Astrocyte (in vitro differentiated cells and primary cell): ENCODE measurements around the gene SENP1. TPM values are rescaled to one million over a fixed set of nuclear protein-coding genes. Genes with fewer than 3 reads are reported as not detected.

Experiments used
- DNase-seq: peaks from one replicate; pipeline ENCODE4 v3.0.0-alpha.2; 2010; ENCODE audit warnings: low read depth
- FAIRE-seq: peaks from 2 replicates; lab custom pipeline; 2011; peaks lifted over from hg19 to GRCh38; lab: Jason Lieb, UNC
- H2AFZ ChIP-seq: 2 replicates; pipeline ENCODE4 v1.6.0; 2012; ENCODE audit warnings: low read depth, low read length, inconsistent platforms
- H3K27ac ChIP-seq: 2 replicates; pipeline ENCODE4 v1.5.1; 2011; ENCODE audit warnings: low read depth, low read length, inconsistent platforms
- H3K27me3 ChIP-seq: 2 replicates; pipeline ENCODE4 v1.6.0; 2011; ENCODE audit warnings: low read length, inconsistent platforms; ENCODE audit not compliant: insufficient read depth
- H3K36me3 ChIP-seq: 2 replicates; pipeline ENCODE4 v1.5.1; 2011; ENCODE audit warnings: low read length, inconsistent platforms; ENCODE audit not compliant: insufficient read depth
- H3K4me1 ChIP-seq: 2 replicates; pipeline ENCODE4 v1.5.1; 2011; ENCODE audit warnings: low read length, inconsistent platforms; ENCODE audit not compliant: insufficient read depth
- H3K4me2 ChIP-seq: 2 replicates; pipeline ENCODE4 v1.6.0; 2012; ENCODE audit warnings: low read length, inconsistent platforms
- H3K4me3 ChIP-seq: 2 replicates; pipeline ENCODE4 v1.5.1; 2011; ENCODE audit warnings: low read depth, mild to moderate bottlenecking, low read length, inconsistent platforms; ENCODE audit not compliant: insufficient read depth
- H3K79me2 ChIP-seq: 2 replicates; pipeline ENCODE4 v1.6.0; 2012; ENCODE audit warnings: mild to moderate bottlenecking, low read length, inconsistent platforms; ENCODE audit not compliant: insufficient read depth
- H3K9ac ChIP-seq: 2 replicates; pipeline ENCODE4 v1.6.0; 2012; ENCODE audit warnings: mild to moderate bottlenecking, low read length, inconsistent platforms
- H3K9me3 ChIP-seq: 2 replicates; pipeline ENCODE4 v1.5.1; 2012; ENCODE audit warnings: low read depth, mild to moderate bottlenecking, low read length, inconsistent platforms; ENCODE audit not compliant: insufficient read depth
- H4K20me1 ChIP-seq: 2 replicates; pipeline ENCODE4 v1.6.0; 2012; ENCODE audit warnings: low read length, inconsistent platforms; ENCODE audit not compliant: insufficient read depth
- H3K27ac Mint-ChIP-seq: one replicate; pipeline ENCODE4 v1.8.0; 2021; ENCODE audit warnings: mild to moderate bottlenecking, mixed read lengths; ENCODE audit not compliant: unreplicated experiment
- H3K27me3 Mint-ChIP-seq: one replicate; pipeline ENCODE4 v1.8.0; 2021; ENCODE audit warnings: low read depth, mixed read lengths; ENCODE audit not compliant: unreplicated experiment
- H3K36me3 Mint-ChIP-seq: one replicate; pipeline ENCODE4 v1.8.0; 2021; ENCODE audit warnings: low read depth, mixed read lengths; ENCODE audit not compliant: unreplicated experiment
- H3K4me1 Mint-ChIP-seq: one replicate; pipeline ENCODE4 v1.8.0; 2021; ENCODE audit warnings: low read depth, mixed read lengths; ENCODE audit not compliant: unreplicated experiment
- H3K4me3 Mint-ChIP-seq: one replicate; pipeline ENCODE4 v1.8.0; 2021; ENCODE audit warnings: mild to moderate bottlenecking, moderate library complexity, mixed read lengths; ENCODE audit not compliant: unreplicated experiment
- H3K9me3 Mint-ChIP-seq: one replicate; pipeline ENCODE4 v1.8.0; 2021; ENCODE audit warnings: mild to moderate bottlenecking, mixed read lengths; ENCODE audit not compliant: unreplicated experiment
- CTCF ChIP-seq: IDR thresholded peaks from 2 replicates; pipeline ENCODE4 v1.5.1; 2011; ENCODE audit warnings: low read depth, mild to moderate bottlenecking, inconsistent platforms, low read length, moderate library complexity; ENCODE audit not compliant: insufficient read depth
- EZH2 ChIP-seq: IDR thresholded peaks from 2 replicates; pipeline ENCODE4 v1.6.1; 2012; ENCODE audit warnings: mild to moderate bottlenecking, low read length, inconsistent platforms; ENCODE audit not compliant: insufficient read depth
- total RNA-seq: library from RNA; stranded (reverse); gene quantifications from 2 replicates; pipeline ENCODE4 v1.2.1, GENCODE V29; 2021

Gene SENP1
- total RNA-seq, 1 donor from 2014 or later: 13.6 TPM

DNA sequence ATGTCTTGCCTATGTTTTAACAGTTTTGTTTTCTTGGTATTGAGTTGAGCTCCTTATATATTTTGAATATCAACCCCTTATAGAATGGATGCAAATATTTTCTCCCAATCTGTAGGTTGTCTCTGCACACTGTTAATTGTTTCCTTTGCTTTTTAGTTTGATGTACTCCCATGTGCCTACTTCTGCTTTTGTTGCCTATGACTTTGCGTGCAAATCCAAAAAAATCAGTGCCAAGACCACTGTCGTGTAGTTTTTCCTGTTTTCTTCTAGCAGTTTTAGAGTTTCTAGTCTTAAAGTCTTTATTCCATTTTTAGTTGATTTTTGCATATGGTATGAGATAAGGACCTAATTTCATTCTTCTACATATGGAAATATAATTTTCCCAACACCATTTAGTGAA is 28.8 kb downstream of the SENP1 start:
- Histone ChIP-seq H3K4me1 (no peaks in the 10 kb centered on the region), H3K9me3 (no peaks in the 10 kb centered on the region), H4K20me1 (no peaks in the 10 kb centered on the region), H3K36me3 (peaks cover 20% of the 10 kb centered on the region), H3K4me2 (no peak overlapping the region), H3K27me3 (no peaks in the 10 kb centered on the region), H3K79me2 (no peaks in the 10 kb centered on the region), H2AFZ (no peak overlapping the region), H3K27ac (no peak overlapping the region), H3K9ac (no peak overlapping the region), H3K4me3 (no peak overlapping the region)
- H3K27me3 Mint-ChIP-seq: no peaks in the 10 kb centered on the region
- no peak for TF ChIP-seq CTCF
- TF ChIP-seq EZH2: no peak
- H3K4me1 Mint-ChIP-seq: no peaks in the 10 kb centered on the region
- no peaks in the 10 kb centered on the region for H3K9me3 Mint-ChIP-seq
- H3K27ac Mint-ChIP-seq: no peak overlapping the region
- DNase-seq: no peak
- FAIRE-seq: no peak
- peaks cover 5% of the 10 kb centered on the region for H3K36me3 Mint-ChIP-seq
- H3K4me3 Mint-ChIP-seq: no peak overlapping the region

- H3K9ac ChIP-seq: no peak overlapping the region
- H3K4me3 Mint-ChIP-seq: no peak overlapping the region
- no peaks in the 10 kb centered on the region for H3K9me3 Mint-ChIP-seq
- H3K36me3 ChIP-seq: peaks cover 25% of the 10 kb centered on the region
- no peaks in the 10 kb centered on the region for H3K4me1 ChIP-seq
- no peaks in the 10 kb centered on the region for H3K79me2 ChIP-seq
- H3K36me3 Mint-ChIP-seq: peaks cover 5% of the 10 kb centered on the region
- no peak overlapping the region for H3K27ac Mint-ChIP-seq
- no peaks in the 10 kb centered on the region for H3K27me3 Mint-ChIP-seq
- no peak overlapping the region for H3K4me2 ChIP-seq
- FAIRE-seq: no peak
- DNase-seq: no peak
- H3K27ac ChIP-seq: no peak overlapping the region
- H3K27me3 ChIP-seq: no peaks in the 10 kb centered on the region
- H4K20me1 ChIP-seq: no peaks in the 10 kb centered on the region
- no peaks in the 10 kb centered on the region for H3K4me1 Mint-ChIP-seq
- no peak for TF ChIP-seq EZH2
- no peak for TF ChIP-seq CTCF
- H2AFZ ChIP-seq: no peak overlapping the region
- no peaks in the 10 kb centered on the region for H3K9me3 ChIP-seq
- H3K4me3 ChIP-seq: no peak overlapping the region
Measured at GRCh38 chr12:48075832-48076231, 30.0 kb downstream of the SENP1 start.

GRCh38 chr12:48074266-48074665 is 31.6 kb downstream of the SENP1 start:
- Histone ChIP-seq H3K4me2 (no peak overlapping the region), H3K36me3 (peaks cover 29% of the 10 kb centered on the region), H3K27ac (no peak overlapping the region), H3K79me2 (no peaks in the 10 kb centered on the region), H4K20me1 (no peaks in the 10 kb centered on the region), H3K27me3 (no peaks in the 10 kb centered on the region), H2AFZ (no peak overlapping the region), H3K4me1 (no peaks in the 10 kb centered on the region), H3K9me3 (no peaks in the 10 kb centered on the region), H3K9ac (no peak overlapping the region), H3K4me3 (no peak overlapping the region)
- Mint-ChIP-seq H3K4me3 (no peak overlapping the region), H3K36me3 (peaks cover 6% of the 10 kb centered on the region), H3K9me3 (no peaks in the 10 kb centered on the region), H3K27ac (no peak overlapping the region), H3K4me1 (no peaks in the 10 kb centered on the region), H3K27me3 (no peaks in the 10 kb centered on the region)
- FAIRE-seq (no peak), DNase-seq (no peak)
- TF ChIP-seq EZH2 (no peak), CTCF (no peak)
